Liver (tissue), 9 donors: Measurements from ENCODE around the gene ATP2B1. TPM values are rescaled to one million over a fixed set of nuclear protein-coding genes. Genes with fewer than 3 reads are reported as not detected.

Source experiments
- DNase-seq: peaks from one replicate; pipeline ENCODE4 v3.0.0-alpha.2; 2017; ENCODE audit warnings: low spot score
- H3K27ac ChIP-seq, 2 donors: one replicate each; pipeline ENCODE4 v1.7.0; 2013; ENCODE audit warnings: inconsistent platforms in 2 of 2, low read length in 2 of 2, control low read depth in 1 of 2, low read depth in 1 of 2, mild to moderate bottlenecking in 1 of 2
- H3K27me3 ChIP-seq, 4 donors: one replicate each; pipeline versions ENCODE4 v1.6.1 to v1.7.0; 2013; ENCODE audit warnings: low read length in 3 of 4, inconsistent platforms in 1 of 4, mild to moderate bottlenecking in 1 of 4, moderate library complexity in 1 of 4; ENCODE audit not compliant: control insufficient read depth in 4 of 4, insufficient read depth in 4 of 4
- H3K36me3 ChIP-seq, 4 donors: one replicate each; pipeline versions ENCODE4 v1.6.1 to v1.7.0; 2013; ENCODE audit warnings: low read length in 3 of 4, mild to moderate bottlenecking in 3 of 4, low read depth in 1 of 4, moderate library complexity in 1 of 4; ENCODE audit not compliant: control insufficient read depth in 4 of 4, insufficient read depth in 3 of 4
- H3K4me1 ChIP-seq, 4 donors: one replicate each; pipeline versions ENCODE4 v1.6.1 to v1.7.0; 2013; ENCODE audit warnings: low read length in 3 of 4, mild to moderate bottlenecking in 3 of 4, moderate library complexity in 1 of 4; ENCODE audit not compliant: control insufficient read depth in 4 of 4, insufficient read depth in 4 of 4
- H3K4me3 ChIP-seq, 3 donors: one replicate each; pipeline versions ENCODE4 v1.6.1 to v1.7.0; 2013; ENCODE audit warnings: low read length in 3 of 3, control low read depth in 1 of 3, low read depth in 1 of 3, mild to moderate bottlenecking in 1 of 3
- H3K9ac ChIP-seq, 2 donors: one replicate each; pipeline ENCODE4 v1.7.0; 2013; ENCODE audit warnings: low read length in 2 of 2, mild to moderate bottlenecking in 2 of 2, moderate library complexity in 2 of 2, control low read depth in 1 of 2, low read depth in 1 of 2
- H3K9me3 ChIP-seq, 4 donors: one replicate each; pipeline versions ENCODE4 v1.6.1 to v1.7.0; 2013; ENCODE audit warnings: low read length in 3 of 4; ENCODE audit not compliant: control insufficient read depth in 4 of 4
- EGR1 ChIP-seq, 2 donors: IDR thresholded peaks; 2 replicates each; pipeline ENCODE4 v1.6.1; 2016 to 2018; ENCODE audit warnings: antibody characterized with exemption in 2 of 2, low read depth in 2 of 2
- FOXA1 ChIP-seq: IDR thresholded peaks from 2 replicates; pipeline ENCODE4 v1.6.1; 2016; ENCODE audit warnings: antibody characterized with exemption
- FOXA2 ChIP-seq: IDR thresholded peaks from 2 replicates; pipeline ENCODE4 v1.6.1; 2016; ENCODE audit warnings: antibody characterized with exemption
- GABPA ChIP-seq, 2 donors: IDR thresholded peaks in 1 of 2; conservative IDR thresholded peaks in 1 of 2; 2 replicates each; pipeline ENCODE4 v1.6.1; 2016; ENCODE audit warnings: antibody characterized with exemption in 2 of 2, mild to moderate bottlenecking in 1 of 2, moderate library complexity in 1 of 2
- HNF4A ChIP-seq, 2 donors: conservative IDR thresholded peaks; 2 replicates each; pipeline ENCODE4 v1.6.1; 2016; ENCODE audit warnings: antibody characterized with exemption in 2 of 2, mild to moderate bottlenecking in 2 of 2
- JUND ChIP-seq, 2 donors: IDR thresholded peaks; 2 replicates each; pipeline ENCODE4 v1.6.1; 2016; ENCODE audit warnings: antibody characterized with exemption in 2 of 2
- NR2F2 ChIP-seq: IDR thresholded peaks from 2 replicates; pipeline ENCODE4 v1.6.1; 2016; ENCODE audit warnings: antibody characterized with exemption
- RAD21 ChIP-seq, 2 donors: IDR thresholded peaks; 2 replicates each; pipeline ENCODE4 v1.6.1; 2016; ENCODE audit warnings: antibody characterized with exemption in 2 of 2, mild to moderate bottlenecking in 2 of 2
- RXRA ChIP-seq, 2 donors: IDR thresholded peaks; 2 replicates each; pipeline ENCODE4 v1.6.1; 2017 to 2018; ENCODE audit warnings: antibody characterized with exemption in 2 of 2, mild to moderate bottlenecking in 1 of 2
- SP1 ChIP-seq: IDR thresholded peaks from 2 replicates; pipeline ENCODE4 v1.6.1; 2018; ENCODE audit warnings: antibody characterized with exemption, mild to moderate bottlenecking
- TAF1 ChIP-seq: conservative IDR thresholded peaks from 2 replicates; pipeline ENCODE4 v1.6.1; 2016; ENCODE audit warnings: antibody characterized with exemption, mild to moderate bottlenecking
- YY1 ChIP-seq: IDR thresholded peaks from 2 replicates; pipeline ENCODE4 v1.6.1; 2016; ENCODE audit warnings: antibody characterized with exemption, mild to moderate bottlenecking
- WGBS: extraction: QIAGEN DNeasy Blood & Tissue Kit; methylation state at CpG from one replicate; pipeline ENCODE4 v1.1.7; 2013; 5-methylcytosine and 5-hydroxymethylcytosine counted together
- polyA plus RNA-seq, 2 donors: library from polyadenylated mRNA; stranded (reverse) in 1 of 2; unstranded in 1 of 2; fragments of 200-250 nt in 1 of 2; fragments of >200 nt in 1 of 2; fragmentation: Nextera tagmentation in 1 of 2; extraction: Ambion mirVana in 1 of 2; gene quantifications; one replicate each; pipeline versions ENCODE4 v1.2.1 to v1.2.3, GENCODE V29; 2013 to 2015
- total RNA-seq, 2 donors: library from RNA; depleted of rRNA; stranded (reverse); fragments of >200 nt; gene quantifications; one replicate each; pipeline ENCODE4 v1.2.3, GENCODE V29; 2014
- TF ChIP-seq, protein P1 (sequence below): IDR thresholded peaks from 2 replicates; pipeline ENCODE4 v1.6.1; 2016; ENCODE audit warnings: antibody characterized with exemption
- TF ChIP-seq, protein P2 (sequence below): fragments of 150-350 bp; IDR thresholded peaks from 2 replicates; pipeline ENCODE4 v1.5.1; 2017; ENCODE audit warnings: improper control_type of control experiment, low read depth, low read length; ENCODE audit not compliant: missing input control
- TF ChIP-seq, protein P3 (sequence below): IDR thresholded peaks from 2 replicates; pipeline ENCODE4 v1.6.1; 2016; ENCODE audit warnings: antibody characterized with exemption
- donor health status: healthy.
- donor health status: healthy.
- donor health status: healthy.
- donor health status: healthy.
- donor health status: healthy.

The ATP2B1 gene
- total and polyA plus RNA-seq, 4 donors = 7.3 to 41.1 (median 22.8) TPM

DNA sequence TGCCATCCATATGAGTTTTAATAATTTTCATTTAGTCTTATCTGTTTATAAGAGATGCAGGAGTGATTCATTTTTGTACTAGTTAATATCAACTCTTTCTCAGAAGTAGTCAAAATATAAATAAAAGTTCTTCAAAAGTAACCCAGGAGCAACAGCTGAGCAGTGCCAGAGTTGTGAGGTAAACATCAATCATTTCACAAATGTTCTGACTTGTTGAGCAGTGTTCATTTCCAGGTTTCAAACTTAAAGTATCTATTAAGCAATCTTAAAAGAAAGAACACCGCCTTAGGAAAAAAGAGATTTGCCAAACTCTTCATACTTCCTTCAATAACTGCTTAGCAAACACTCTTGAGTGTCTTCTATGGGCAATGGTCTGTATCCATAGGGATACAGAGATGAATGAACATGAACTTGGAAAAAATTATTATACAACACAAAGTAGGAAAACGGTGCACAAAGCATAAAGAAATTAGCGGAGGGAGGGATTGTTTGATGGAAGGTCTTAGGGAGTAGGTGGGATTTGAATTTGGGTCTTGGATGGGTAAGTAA lies 140.9 kb downstream of the ATP2B1 start:
- Histone ChIP-seq H3K4me1 (no peaks in the 10 kb centered on the region), H3K27me3 (no peaks in the 10 kb centered on the region), H3K36me3 (no peaks in the 10 kb centered on the region), H3K27ac (no peak overlapping the region), H3K9ac (no peak overlapping the region), H3K9me3 (no peaks in the 10 kb centered on the region), H3K4me3 (no peak overlapping the region)
- no peak for DNase-seq
- WGBS = 95% methylated on average over 3 of the region's 3 CpGs
- TF ChIP-seq FOXA1 (no peak), TAF1 (no peak), FOXA2 (no peak), SP1 (no peak), JUND (IDR thresholded peaks at IDR 0.05) (no peak), GABPA (IDR thresholded peaks at IDR 0.05 in 1 of 2, conservative IDR thresholded peaks at IDR 0.05 in 1 of 2) (no peak)
- TF ChIP-seq, protein P1, sequence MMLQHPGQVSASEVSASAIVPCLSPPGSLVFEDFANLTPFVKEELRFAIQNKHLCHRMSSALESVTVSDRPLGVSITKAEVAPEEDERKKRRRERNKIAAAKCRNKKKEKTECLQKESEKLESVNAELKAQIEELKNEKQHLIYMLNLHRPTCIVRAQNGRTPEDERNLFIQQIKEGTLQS = no peak
- TF ChIP-seq, protein P2, sequence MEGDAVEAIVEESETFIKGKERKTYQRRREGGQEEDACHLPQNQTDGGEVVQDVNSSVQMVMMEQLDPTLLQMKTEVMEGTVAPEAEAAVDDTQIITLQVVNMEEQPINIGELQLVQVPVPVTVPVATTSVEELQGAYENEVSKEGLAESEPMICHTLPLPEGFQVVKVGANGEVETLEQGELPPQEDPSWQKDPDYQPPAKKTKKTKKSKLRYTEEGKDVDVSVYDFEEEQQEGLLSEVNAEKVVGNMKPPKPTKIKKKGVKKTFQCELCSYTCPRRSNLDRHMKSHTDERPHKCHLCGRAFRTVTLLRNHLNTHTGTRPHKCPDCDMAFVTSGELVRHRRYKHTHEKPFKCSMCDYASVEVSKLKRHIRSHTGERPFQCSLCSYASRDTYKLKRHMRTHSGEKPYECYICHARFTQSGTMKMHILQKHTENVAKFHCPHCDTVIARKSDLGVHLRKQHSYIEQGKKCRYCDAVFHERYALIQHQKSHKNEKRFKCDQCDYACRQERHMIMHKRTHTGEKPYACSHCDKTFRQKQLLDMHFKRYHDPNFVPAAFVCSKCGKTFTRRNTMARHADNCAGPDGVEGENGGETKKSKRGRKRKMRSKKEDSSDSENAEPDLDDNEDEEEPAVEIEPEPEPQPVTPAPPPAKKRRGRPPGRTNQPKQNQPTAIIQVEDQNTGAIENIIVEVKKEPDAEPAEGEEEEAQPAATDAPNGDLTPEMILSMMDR = no peak

DNA sequence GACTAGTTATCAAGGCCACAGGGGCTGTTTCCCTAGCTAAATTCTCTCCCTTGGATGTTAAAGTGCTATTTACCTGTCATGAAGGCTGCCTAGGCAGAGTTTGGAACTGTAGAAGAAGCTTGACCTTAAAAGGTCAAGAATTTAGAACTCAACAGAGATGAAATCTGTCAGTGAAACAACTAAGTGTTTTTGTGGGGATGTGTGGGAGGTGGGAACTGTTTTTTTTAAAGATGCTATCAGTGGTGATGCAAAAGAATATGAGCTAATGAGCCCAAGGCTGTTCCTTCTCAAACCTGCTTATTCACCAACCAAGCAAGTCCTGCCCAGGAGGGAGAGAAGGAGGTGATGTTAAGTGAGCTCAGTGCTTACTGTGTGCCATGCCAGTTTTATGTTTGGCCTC lies 142.0 kb downstream of the ATP2B1 start:
- no peaks in the 10 kb centered on the region for H3K27me3 ChIP-seq
- TF ChIP-seq NR2F2 (no peak), HNF4A (conservative IDR thresholded peaks at IDR 0.05) (no peak), YY1 (no peak), SP1 (no peak), EGR1 (IDR thresholded peaks at IDR 0.05; ENCODE audit: low read depth in 2 of 2) (no peak), FOXA1 (no peak), RXRA (IDR thresholded peaks at IDR 0.05) (no peak), RAD21 (IDR thresholded peaks at IDR 0.05) (no peak), GABPA (IDR thresholded peaks at IDR 0.05 in 1 of 2, conservative IDR thresholded peaks at IDR 0.05 in 1 of 2) (no peak), JUND (IDR thresholded peaks at IDR 0.05) (no peak)
- TF ChIP-seq, protein P2 = no peak
- TF ChIP-seq, protein P1 = no peak
- TF ChIP-seq, protein P3, sequence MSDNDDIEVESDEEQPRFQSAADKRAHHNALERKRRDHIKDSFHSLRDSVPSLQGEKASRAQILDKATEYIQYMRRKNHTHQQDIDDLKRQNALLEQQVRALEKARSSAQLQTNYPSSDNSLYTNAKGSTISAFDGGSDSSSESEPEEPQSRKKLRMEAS = no peak
- DNase-seq = no peak
- no peak overlapping the region for H3K4me3 ChIP-seq
- no peaks in the 10 kb centered on the region for H3K36me3 ChIP-seq
- no peaks in the 10 kb centered on the region for H3K9me3 ChIP-seq
- no peak overlapping the region for H3K9ac ChIP-seq
- no peak overlapping the region for H3K27ac ChIP-seq
- no peaks in the 10 kb centered on the region for H3K4me1 ChIP-seq
